ENCODE measurements around the gene INSL3. TPM values are rescaled to one million over a fixed set of nuclear protein-coding genes. Genes with fewer than 3 reads are reported as not detected.
"Not testable (repeated sequence)": the region's sequence is repeated elsewhere in the genome, so short reads cannot be mapped to it uniquely, and the experiment has no call there.

Gene INSL3
- total RNA-seq, 1 donor from 2014 or later = not detected

DNA sequence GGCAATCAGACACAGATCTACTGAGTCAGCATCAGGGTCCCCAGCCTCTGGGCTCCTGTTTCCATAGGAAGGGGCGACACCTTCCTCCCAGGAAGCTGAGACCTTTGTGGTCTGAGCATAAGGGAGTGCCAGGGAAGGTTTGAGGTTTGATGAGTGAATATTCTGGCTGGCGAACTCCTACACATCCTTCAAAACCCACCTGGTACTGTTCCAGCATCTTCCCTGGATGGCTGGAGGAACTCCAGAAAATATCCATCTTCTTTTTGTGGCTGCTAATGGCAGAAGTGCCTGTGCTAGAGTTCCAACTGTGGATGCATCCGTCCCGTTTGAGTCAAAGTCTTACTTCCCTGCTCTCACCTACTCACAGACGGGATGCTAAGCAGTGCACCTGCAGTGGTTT, 9.2 kb downstream of the INSL3 start:
- DNase-seq = no peak

DNA sequence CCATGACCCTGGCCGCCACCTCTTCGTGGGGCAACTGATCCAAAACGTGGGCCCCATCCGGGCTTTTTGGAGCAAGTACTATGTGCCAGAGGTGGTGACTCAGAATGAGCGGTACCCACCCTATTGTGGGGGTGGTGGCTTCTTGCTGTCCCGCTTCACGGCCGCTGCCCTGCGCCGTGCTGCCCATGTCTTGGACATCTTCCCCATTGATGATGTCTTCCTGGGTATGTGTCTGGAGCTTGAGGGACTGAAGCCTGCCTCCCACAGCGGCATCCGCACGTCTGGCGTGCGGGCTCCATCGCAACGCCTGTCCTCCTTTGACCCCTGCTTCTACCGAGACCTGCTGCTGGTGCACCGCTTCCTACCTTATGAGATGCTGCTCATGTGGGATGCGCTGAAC, 9.6 kb downstream of the INSL3 start:
- no peak for DNase-seq

DNA sequence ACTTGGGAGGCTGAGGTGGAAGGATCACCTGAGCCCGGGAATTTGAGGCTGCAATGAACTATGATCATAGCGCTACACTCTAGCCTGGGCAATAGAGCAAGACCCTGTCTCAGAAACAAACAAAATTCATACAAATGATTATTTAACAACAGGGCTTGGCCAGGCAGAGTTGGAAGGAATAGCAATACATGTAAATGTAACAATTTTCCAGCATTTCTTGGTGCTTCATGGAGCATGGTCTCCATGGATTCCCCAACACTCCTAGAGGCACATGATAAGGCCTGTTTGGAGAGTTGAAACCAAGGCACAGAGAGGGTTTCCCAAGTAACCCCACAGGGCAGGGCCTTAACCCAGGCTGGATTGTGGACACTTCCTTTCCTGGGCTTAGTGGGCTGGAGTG, 10.2 kb downstream of the INSL3 start:
- no peak for DNase-seq

DNA sequence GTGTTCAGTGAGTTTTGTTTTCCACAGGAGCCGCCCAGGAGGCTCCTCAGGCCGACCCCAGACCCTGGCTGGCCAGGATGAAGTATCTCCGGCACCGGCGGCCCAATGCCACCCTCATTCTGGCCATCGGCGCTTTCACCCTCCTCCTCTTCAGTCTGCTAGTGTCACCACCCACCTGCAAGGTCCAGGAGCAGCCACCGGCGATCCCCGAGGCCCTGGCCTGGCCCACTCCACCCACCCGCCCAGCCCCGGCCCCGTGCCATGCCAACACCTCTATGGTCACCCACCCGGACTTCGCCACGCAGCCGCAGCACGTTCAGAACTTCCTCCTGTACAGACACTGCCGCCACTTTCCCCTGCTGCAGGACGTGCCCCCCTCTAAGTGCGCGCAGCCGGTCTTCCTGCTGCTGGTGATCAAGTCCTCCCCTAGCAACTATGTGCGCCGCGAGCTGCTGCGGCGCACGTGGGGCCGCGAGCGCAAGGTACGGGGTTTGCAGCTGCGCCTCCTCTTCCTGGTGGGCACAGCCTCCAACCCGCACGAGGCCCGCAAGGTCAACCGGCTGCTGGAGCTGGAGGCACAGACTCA, 13.5 kb downstream of the INSL3 start:
- no peak for DNase-seq

DNA sequence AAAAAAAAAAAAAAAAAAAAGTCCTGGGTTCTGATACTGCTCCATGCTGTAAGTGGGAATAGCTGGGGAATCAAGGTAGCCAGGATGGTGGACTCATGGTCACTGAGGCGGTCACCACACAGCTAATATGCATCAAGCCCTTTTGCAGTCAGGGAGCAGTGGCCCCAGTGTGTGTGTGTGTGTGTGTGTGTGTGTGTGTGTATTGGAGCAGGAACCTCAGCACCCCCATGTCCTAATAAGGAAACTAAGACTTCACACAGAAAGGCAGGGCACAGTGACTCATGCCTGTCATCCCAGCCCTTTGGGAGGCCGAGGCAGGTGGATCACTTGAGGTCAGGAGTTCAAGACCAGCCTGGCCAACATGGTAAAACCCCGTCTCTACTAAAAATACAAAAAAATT, 14.4 kb downstream of the INSL3 start:
- DNase-seq = no peak

DNA sequence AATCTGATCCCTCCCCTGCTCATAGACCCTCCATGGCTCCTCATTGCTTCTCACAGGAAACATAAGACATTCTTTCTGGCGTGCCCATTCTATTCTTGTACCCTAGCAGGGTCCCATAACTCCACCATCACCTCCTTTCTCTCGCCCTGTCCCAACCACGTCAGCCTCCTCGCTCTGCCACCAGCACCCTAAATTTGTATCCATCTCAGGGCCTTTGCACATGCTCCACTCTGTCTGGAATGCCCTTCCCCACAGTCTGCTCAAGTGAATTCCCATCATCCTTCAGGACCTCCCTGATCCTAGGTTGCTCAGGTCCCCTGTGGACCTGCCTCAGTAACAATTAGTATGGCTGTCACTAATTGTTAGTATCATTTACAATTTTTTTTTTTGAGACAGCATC, 15.9 kb downstream of the INSL3 start:
- DNase-seq = no peak

DNA sequence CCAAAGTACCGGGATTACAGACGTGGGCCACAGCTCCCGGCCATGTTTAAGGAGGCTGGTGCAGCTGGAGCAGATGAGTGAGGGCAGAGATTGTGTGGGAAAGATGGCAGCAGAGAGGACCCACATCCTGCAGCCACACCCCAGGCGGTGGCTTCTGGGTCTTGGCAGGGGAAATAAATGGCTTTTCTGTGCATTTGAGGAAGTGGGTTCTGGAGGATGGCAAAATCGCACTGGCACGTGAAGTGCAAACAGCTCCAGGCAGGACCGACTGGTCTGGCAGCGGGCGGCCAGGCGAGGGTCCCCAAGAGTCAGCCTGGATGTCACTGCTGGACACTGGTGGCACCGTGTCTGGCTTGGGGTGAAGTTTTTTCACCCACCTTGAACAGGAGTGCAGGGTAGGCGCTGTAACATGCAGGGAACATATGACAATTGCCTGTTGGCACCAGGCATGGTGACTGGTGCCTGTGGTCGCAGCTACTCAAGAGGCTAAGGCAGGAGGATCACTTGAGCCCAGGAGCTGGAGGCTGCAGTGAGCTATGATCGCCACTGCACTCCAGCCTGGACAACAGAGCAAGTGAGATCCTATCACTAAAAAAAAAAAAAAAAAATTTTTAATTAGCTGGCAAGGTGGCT, 17.9 kb downstream of the INSL3 start:
- no peak for DNase-seq

DNA sequence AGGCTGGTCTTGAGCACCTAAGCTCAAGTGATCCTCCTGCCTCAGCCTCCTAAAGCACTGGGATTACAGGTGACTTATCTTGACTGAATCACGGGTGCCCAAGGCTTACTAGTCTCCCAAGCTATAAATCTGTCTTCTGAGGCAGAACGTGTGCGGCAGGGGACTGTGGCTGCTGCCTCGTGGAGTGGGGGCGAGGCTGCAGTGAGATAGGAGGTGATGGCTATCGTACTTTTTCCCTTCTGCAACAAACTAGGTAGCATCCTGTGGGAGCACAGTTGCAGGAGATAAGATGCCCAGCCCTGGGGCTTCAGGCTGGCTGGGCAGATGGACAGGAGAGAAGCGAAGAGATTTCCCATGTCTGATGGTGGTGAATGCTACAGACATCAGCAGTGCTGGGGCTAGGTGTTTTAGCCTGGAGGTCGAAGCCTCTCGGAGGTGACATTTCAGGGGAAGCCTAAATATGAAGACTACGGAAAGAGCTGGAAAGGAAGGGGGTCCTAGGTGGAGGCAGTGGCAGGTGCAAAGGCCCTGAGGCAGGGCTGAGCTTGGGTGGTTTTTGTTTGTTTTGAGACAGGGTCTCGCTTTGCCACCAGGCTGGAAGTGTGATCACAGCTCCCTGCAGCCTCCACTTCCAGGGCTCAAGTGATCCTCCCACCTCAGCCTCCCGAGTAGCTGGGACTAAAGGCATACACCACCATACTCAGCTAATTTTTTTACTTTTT, 19.0 kb downstream of the INSL3 start:
- DNase-seq = no peak

DNA sequence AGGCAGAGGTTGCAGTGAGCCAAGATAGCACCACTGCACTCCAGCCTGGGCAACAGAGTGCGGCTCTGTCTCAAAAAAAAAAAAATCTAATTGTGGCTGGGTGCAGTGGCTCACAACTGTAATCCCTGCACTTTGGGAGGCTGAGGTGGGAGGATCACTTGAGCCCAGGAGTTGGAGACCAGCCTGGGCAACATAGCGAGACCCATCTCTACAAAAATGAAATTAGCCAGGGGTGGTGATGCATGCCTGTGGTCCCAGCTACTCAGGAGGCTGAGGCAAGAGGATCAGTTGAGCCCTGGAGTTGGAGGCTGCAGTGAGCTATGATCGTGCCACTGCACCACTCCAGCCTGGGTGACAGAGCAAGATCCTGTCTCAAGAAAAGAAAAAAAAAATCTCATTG, 22.7 kb downstream of the INSL3 start:
- DNase-seq = not testable (repeated sequence)

DNA sequence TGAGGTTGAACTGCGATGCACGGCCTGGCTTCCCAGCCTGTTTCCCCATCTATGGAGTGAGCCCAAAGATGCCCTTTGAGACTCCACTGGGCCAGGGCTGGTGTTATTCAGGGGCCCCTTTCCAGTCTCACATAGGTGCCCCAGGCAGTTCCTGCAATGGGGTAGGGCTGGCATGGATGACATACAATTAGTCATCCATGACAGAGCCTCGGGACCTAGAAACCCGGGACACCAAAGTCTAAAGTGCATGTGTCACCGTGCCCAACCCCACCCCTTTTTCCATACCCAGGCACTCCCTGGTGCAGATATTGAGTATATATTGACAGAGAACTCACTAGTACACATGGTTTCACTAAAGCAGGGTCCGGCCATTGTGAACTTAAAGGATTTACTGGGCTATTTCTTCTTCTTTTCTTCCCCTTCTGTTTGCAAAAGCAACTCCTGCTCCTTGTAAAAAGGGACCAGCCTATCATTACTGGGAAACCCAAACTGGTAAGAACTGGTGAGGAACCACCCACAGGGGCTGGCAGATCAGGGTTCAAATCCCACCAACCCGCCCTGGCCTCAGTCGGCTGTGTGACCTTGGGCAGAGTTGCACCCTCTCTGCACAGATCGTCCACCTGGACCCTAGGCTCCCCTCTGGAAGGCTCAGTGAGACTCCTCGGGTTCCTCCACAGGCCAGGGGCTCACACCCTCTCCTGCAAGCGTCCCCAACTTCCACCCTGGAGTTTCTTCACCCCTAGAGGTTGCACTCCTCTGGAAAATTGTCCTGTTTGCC, 23.7 kb downstream of the INSL3 start:
- no peak for DNase-seq

DNA sequence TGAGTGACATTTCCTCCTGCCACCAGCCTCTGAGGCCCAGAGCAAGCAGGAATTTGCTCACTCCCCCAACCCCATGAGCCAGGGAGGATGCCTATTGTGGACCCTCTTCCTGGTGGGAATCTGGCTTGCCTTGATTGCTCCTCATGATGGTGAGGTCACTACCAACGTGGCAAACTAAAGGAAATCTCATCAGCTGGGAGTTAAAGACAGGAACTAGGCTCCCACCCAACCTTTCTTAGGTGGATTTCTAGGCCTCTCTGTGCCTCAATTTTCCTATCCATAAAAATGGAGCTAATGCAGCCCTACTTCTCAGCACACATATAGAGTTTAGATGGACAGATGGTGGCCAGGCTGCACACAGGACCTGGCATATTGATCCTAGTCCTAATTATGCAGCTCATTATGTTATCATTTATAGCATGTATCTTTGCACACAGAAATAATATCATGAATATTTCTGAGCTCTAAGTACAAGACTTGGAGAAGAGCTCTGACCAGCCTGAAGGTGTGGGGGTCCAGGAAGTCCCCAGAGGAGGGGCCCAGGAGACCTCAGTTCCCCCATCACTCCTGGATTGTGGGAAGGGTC, 24.4 kb downstream of the INSL3 start:
- no peak for DNase-seq

DNA sequence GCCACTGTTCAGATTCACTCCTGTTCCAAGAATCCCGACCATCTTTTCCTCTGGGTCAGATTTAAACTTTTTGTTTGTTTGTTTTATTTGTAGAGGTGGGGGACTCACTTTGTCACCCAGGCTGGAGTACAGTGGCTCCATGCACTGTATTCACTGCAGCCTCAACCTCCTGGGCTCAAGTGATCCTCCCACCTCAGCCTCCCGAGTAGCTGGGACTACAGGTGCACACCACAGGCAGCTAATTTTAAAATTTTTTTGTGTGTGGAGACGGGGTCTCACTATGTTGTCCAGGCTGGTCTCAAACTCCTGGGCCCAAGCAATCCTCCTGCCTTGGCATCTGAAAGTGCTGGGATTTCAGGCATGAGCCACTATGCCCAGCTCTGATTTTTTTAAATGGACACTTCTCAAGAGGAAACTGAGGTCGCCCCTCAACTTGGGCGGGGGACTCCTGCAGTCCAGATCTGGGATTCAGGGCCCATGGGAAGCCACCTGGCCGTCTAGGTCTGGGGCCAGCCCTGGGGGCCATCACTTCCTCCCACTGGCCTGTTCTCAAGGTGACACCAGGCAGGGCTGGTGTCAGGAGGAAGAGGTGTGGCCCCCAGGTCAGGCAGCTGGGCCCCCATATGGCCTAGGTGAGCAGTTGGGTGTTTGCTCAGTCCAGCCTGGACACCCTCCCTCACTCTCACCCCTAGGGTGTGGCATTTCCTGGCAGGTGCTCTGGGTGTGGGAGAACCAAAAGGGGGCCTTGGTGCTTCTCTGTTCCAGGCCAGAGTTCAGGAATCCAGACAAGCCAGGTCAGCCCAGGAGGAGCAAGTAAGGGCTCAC, 25.1 kb downstream of the INSL3 start:
- DNase-seq = no peak

DNA sequence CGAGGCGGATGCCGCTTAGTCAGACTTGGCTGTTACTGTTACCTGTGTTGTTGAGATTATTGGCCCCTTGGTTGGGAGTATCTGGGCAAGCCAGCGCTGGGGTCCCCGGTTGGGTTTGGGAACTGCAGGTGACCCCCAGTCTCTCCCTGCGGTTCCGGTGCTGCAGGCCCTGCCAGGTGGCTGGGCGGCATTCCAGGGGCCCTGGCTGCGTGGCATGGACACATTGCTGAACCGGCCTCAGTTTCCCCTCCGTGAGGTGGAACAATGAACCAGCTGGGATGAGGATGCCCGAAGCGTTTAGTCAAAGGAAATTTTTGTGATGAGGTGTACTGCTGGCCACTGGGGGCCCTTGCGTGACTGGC, 25.8 kb downstream of the INSL3 start:
- DNase-seq = no peak

DNA sequence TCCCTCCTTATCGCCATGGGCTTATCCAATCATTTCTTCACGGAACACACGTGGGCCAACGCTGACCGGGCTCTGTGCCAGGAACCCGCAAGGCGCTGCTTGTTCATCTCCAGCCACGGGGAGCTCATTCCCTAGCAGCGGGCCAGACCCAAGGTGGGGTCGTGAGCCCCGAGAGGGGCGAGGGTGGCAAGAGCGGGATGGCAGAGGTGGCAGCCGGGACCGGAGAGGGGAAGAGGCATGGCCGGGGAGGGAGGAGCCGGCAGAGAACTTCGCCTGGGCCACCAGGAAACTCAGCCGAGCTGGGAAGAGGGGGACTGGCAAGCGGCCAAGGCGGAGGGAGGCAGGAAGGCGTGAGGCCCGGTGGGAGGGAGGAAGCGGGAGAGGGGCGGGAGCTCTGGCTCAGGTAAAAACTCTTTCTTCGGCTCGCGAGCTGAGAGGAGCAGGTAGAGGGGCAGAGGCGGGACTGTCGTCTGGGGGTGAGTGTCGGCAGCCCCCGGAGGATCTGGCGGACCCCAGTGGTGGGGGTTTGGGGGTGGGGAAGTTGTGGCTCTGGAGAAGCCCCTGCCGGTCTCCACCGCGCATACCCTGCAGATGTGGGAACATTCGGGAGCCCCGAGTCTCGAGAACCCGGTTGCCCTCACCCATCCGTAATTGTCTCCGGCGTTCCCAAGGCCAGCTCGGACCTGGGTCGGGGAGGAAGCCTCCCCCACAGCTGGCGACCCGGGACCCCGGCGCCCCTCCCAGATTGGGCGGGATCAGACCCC, 26.4 kb downstream of the INSL3 start, which contains the start of gene B3GNT3:
Gene B3GNT3, plus strand, starts transcription at position 408 of the 764 bp plus-strand sequence. CDS start 12,670 bp downstream, outside the sequence.
- DNase-seq = peak; percentile 32

DNA sequence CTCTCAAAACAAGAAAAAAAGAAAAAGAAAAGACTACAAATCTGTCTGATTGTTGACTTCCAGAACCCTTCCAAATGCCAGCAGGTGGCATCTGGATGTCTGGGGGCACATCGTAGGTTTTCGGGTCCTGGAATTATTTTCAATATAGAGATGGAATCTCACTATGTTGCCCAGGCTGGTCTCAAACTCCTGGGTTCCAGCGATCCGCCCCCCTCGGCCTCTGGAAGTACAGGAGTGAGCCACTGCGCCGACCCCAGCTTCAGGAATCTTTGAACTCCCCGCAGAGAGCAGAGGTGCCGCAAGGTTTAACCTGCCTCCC, 26.9 kb downstream of the INSL3 start:
- DNase-seq = no peak

DNA sequence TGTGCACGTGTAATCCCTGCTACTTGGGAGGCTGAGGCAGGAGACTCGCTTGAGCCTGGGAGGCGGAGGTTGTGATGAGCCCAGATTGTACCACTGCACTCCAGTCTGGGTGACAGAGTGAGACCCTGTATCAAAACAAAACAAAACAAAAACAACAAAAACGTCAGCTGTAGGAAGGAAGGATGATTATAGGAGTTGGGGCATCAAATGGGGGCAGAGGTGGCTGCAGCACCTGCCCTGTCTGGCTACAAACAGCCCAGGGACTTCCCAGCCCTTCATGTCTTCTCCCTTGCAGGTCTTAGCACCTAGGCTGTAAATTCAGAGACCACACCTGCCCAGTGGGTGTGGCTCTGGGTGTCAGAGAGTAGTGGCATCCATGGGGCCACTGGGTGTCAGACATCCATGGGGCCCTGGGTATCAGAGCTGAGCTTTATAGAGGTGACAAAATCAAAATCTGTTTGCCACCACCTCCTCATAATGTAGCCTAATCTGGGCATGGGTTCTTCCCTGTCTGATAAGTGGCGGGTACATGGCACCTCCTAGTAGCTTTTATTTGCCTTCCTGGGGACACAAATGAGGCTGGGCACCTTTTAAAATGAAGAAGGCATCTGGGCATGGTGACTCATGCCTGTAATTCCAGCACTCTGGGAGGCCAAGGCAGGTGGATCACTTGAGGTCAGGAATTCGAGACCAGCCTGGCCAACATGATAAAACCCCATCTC, 31.1 kb downstream of the INSL3 start:
- no peak for DNase-seq

DNA sequence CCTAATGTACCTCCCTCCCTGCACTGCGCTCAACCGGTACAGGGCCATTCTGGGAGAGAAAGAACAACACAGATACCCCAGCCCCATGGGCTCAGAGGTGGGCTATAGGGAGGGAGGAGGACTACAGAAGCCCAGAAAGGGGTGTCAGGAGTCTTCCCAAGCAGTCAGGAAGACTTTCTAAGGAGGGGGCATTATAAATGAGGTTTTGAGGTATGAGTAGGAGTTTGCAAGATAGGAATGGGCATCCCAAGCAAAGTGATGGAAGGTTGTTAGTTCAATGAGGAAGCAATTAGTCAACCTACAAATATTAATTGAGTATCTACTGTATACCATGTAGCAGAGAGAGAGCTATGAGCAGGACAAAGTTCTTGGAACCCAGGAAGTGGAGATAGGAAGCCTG, 32.7 kb downstream of the INSL3 start:
- no peak for DNase-seq

DNA sequence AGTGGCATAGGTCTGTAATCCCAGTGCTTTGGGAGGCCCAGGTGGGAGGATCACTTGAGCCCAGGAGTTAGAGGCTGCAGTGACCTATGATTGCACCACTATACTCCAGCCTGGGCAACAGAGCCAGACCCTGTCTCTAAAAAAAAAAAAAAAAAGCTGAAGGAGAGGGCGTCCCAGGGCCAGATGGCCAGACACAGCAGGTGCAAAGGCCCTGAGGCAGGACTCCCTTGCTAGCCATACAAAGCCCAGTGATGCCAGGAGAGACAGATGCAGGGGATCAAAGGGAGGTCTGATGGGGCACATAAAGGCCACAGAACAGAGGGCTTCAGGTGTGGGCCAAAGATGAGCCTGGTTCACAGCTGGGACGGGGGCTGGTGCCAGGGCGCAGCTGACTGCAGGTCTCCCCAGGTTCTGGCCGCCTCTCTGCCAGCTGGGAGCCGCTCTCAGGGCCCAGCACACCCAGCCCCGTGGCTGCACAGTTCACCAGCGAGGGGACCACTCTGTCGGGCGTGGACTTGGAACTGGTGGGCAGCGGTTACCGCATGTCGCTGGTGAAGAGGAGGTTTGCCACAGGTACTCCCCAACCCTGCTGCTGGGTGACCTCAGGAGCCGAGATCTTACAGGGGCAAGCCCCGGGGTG, 33.9 kb downstream of the INSL3 start:
- DNase-seq = no peak

DNA sequence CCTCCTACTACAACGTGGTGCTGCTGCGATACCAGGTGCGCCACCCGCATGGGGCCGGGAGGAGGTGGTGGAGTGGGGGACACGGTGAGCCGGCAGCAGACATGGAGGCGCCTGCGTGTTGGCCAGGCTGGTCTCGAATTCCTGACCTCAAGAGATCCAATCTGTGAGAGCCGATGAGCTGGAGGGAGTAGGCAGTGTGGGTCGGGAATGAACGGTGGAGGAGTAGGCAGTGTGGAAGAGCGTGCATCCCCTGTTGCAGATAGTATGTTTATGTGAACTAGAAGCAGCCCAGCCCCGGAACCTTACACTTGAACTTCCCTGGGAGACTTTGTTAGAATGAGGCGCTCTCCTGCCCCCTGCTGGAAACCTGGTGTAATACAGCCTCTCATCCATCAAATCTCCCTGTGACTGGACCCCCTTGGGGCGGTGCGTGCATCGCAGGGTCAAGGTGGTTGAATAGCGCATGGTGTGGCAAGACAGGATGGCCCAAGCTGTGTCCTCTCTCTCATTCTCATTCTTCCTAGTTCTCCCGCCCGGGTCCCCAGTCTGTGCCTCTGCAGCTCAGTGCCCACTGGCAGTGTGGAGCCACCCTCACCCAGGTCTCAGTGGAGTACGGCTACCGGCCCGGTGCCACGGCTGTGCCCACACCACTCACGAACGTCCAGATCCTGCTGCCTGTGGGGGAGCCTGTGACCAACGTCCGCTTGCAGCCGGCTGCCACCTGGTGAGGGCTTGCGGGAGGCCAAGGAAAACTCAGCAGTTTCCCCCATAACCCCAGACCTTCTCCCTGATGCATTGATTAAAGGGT, 36.9 kb downstream of the INSL3 start:
- DNase-seq = peak; percentile 84

All from tongue (tissue), 2 donors.